ENCODE results near the gene HYKK. TPM values are rescaled to one million over a fixed set of nuclear protein-coding genes. Genes with fewer than 3 reads are reported as not detected.

Gene HYKK
- total and polyA plus RNA-seq, 11 donors, result 2.6 to 8.7 (median 6.6) TPM

DNA sequence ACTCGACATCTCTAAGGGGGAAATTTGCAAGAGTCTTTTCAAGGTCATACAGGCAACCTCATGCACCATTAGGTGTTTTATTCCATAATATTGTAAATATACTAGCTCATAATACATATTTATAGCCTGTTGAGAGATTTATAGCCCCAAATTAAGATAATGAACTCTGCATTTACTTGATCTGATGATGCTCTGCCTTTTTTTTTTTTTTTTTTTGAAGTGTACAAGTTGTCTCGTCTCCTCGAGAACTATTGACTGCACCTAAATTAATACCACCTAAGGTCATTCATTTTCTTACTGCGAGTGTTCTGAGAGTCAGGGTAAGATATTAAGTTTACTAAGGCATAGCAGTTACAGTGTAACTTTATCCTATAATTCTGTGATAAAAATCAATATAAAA lies 64.0 kb downstream of the HYKK start:
- no peak for TF ChIP-seq CTCF (IDR thresholded peaks at IDR 0.05)
- no peak for TF ChIP-seq POLR2A (IDR thresholded peaks at IDR 0.05)
- intact Hi-C loops (cut with DNase I), result no loop called here
- peaks cover 0 to 5% (median under 1%) of the 10 kb centered on the region in 12 donors for H3K4me1 ChIP-seq
- WGBS, 4 donors, result 66 to 88% (median 84%) methylated on average over 4 of the region's 4 CpGs
- no peaks in the 10 kb centered on the region for H3K9me3 ChIP-seq
- DNase-seq (no peak), ATAC-seq (no peak)
- no peak overlapping the region for H3K27ac ChIP-seq
- H3K27me3 ChIP-seq, result peaks cover 0 to 20% (median 4%) of the 10 kb centered on the region in 9 donors
- H3K36me3 ChIP-seq, result no peaks in the 10 kb centered on the region
- no peak overlapping the region for H3K4me3 ChIP-seq

DNA sequence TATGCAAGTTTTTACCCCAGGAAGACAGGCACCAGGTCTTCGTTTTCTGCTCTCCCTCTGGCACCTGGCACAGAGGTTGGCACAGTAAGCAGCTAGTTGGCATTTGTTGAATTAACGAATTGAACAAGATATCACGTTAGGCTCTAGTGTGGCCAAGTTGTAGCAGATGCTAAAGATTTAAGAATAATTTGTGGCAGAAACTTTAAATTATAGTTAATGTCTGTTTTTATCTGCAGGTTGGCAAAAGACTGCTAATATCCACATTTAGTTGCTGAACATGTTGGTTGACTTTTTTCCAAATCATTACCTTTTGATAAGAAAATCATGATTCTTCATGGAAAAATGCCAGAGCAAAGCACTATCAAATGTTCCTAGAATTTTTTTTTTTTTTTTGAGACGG lies 66.0 kb downstream of the HYKK start:
- WGBS, 4 donors, result 59 to 90% (median 62%) methylated on average over 4 of the region's 4 CpGs
- DNase-seq (no peak), ATAC-seq (no peak)
- Histone ChIP-seq H3K36me3 (no peaks in the 10 kb centered on the region), H3K27me3 (peaks cover 0 to 12% (median 0%) of the 10 kb centered on the region in 9 donors), H3K27ac (no peak overlapping the region), H3K4me1 (peaks cover 0 to 2% (median 0%) of the 10 kb centered on the region in 12 donors), H3K4me3 (no peak overlapping the region), H3K9me3 (no peaks in the 10 kb centered on the region)
- TF ChIP-seq CTCF (IDR thresholded peaks at IDR 0.05), result no peak
- TF ChIP-seq POLR2A (IDR thresholded peaks at IDR 0.05), result no peak
- intact Hi-C loops (cut with DNase I), result no loop called here

- ATAC-seq (no peak), DNase-seq (no peak)
- WGBS, 4 donors, result 87 to 95% (median 91%) methylated on average over 1 of the region's 1 CpG
- Histone ChIP-seq H3K36me3 (no peaks in the 10 kb centered on the region), H3K4me1 (peaks cover 0 to 2% (median 0%) of the 10 kb centered on the region in 12 donors), H3K4me3 (no peak overlapping the region), H3K27ac (no peak overlapping the region), H3K27me3 (peaks cover 0 to 4% (median 0%) of the 10 kb centered on the region in 9 donors), H3K9me3 (no peaks in the 10 kb centered on the region)
- intact Hi-C loops (cut with DNase I), result no loop called here
- TF ChIP-seq CTCF (IDR thresholded peaks at IDR 0.05) (no peak), POLR2A (IDR thresholded peaks at IDR 0.05) (no peak)
Measured at GRCh38 chr15:78574944-78575343, 67.6 kb downstream of the HYKK start.

Other genes with a start within 250 kb of the HYKK start
- 100 to 1,000 TPM in 4 of 9 donors, 10 to 100 TPM in 5; 63.0 to 503 (median 94.6) TPM for gene DNAJA4, start 243.0 kb upstream of the HYKK start, total RNA-seq
- 100 to 1,000 TPM in 1 of 2 donors, 10 to 100 TPM in 1; 62.3 to 296 TPM for gene DNAJA4, start 243.0 kb upstream of the HYKK start, polyA plus RNA-seq
- 10 to 100 TPM; 20.8 to 34.4 (median 27.8) TPM for gene SKIC8, start 208.0 kb upstream of the HYKK start, total RNA-seq
- gene SKIC8, start 208.0 kb upstream of the HYKK start, polyA plus RNA-seq, result 10 to 100 TPM; 28.2 to 50.2 TPM
- under 1 TPM in 1 of 9 donors, not detected in 8; 0.46 TPM for gene CRABP1, start 167.2 kb upstream of the HYKK start, total RNA-seq
- not detected for gene CRABP1, start 167.2 kb upstream of the HYKK start, polyA plus RNA-seq
- gene IREB2, start 69.4 kb upstream of the HYKK start, total RNA-seq, result 10 to 100 TPM; 12.9 to 50.0 (median 30.0) TPM
- gene IREB2, start 69.4 kb upstream of the HYKK start, polyA plus RNA-seq, result 10 to 100 TPM in 1 of 2 donors, 1 to 10 TPM in 1; 6.3 to 13.3 TPM
- 100 to 1,000 TPM in 8 of 9 donors, 10 to 100 TPM in 1; 97.2 to 153 (median 115) TPM for gene PSMA4, start 32.9 kb downstream of the HYKK start, total RNA-seq
- 100 to 1,000 TPM; 158 to 228 TPM for gene PSMA4, start 32.9 kb downstream of the HYKK start, polyA plus RNA-seq
- gene CHRNA5, start 57.9 kb downstream of the HYKK start, total RNA-seq, result 1 to 10 TPM in 7 of 9 donors, under 1 TPM in 2; 0.64 to 4.0 (median 1.5) TPM
- gene CHRNA5, start 57.9 kb downstream of the HYKK start, polyA plus RNA-seq, result 1 to 10 TPM; 1.0 to 1.5 TPM
- gene CHRNA3, start 113.4 kb downstream of the HYKK start, total RNA-seq, result 1 to 10 TPM in 2 of 9 donors, under 1 TPM in 4, not detected in 3; 0.07 to 6.9 (median 0.32) TPM
- gene CHRNA3, start 113.4 kb downstream of the HYKK start, polyA plus RNA-seq, result under 1 TPM in 1 of 2 donors, not detected in 1; 0.06 TPM
- under 1 TPM in 1 of 9 donors, not detected in 8; 0.21 TPM for gene CHRNB4, start 133.6 kb downstream of the HYKK start, total RNA-seq
- gene CHRNB4, start 133.6 kb downstream of the HYKK start, polyA plus RNA-seq, result not detected

Measured in heart left ventricle (tissue), 16 donors.